Mesodermal cell (in vitro differentiated cells): ENCODE data around the gene ST6GALNAC3.
"Not testable (repeated sequence)": the region's sequence is repeated elsewhere in the genome, so short reads cannot be mapped to it uniquely, and the experiment has no call there.

Experiments used
- H3K27ac ChIP-seq: 2 replicates; pipeline ENCODE4 v1.7.0; 2013; ENCODE audit warnings: mild to moderate bottlenecking, low read depth, low read length, moderate library complexity; ENCODE audit not compliant: severe bottlenecking
- H3K36me3 ChIP-seq: 2 replicates; pipeline ENCODE4 v1.7.1; 2013; ENCODE audit warnings: mild to moderate bottlenecking, low read length, moderate library complexity; ENCODE audit not compliant: control insufficient read depth, insufficient read depth
- H3K4me1 ChIP-seq: one replicate; pipeline ENCODE4 v1.7.1; 2013; ENCODE audit warnings: mild to moderate bottlenecking, low read length; ENCODE audit not compliant: insufficient read depth, control insufficient read depth, poor library complexity, severe bottlenecking
- H3K4me3 ChIP-seq: 2 replicates; pipeline ENCODE4 v1.7.0; 2013; ENCODE audit warnings: low read length, control low read depth, mild to moderate bottlenecking; ENCODE audit not compliant: insufficient read depth, poor library complexity, severe bottlenecking; ENCODE audit errors: extremely low read depth
- H3K9me3 ChIP-seq: 2 replicates; pipeline ENCODE4 v1.7.1; 2013; ENCODE audit warnings: mild to moderate bottlenecking, low read length, moderate library complexity; ENCODE audit not compliant: control insufficient read depth
- WGBS, 2 experiments: methylation state at CpG; one replicate each; pipeline ENCODE4 v1.1.5; 2013; ENCODE audit warnings: missing lambda C conversion rate in 2 of 2; ENCODE audit not compliant: insufficient coverage in 2 of 2; 5-methylcytosine and 5-hydroxymethylcytosine counted together

The ST6GALNAC3 gene

DNA sequence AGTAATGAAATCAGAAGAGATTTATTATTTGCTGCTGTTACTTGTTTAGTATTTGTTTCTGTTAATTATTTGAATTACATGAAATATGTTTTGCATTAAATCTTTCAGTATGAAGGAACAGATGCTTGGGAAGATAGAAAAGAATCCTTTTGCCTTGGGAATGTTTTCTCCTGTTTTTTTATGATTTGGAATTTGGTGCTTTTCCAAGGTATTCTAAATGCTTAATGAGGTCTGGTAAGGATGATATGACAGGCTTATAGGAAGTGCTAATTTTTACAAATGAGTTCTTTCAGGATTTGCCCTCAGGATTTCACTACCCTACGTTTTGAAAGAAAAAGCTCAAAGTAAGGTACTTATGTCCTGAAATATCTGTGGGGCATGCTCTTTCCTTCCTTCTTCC lies 25.6 kb upstream of the ST6GALNAC3 start:
- Histone ChIP-seq H3K4me3 (no peak overlapping the region), H3K27ac (no peak overlapping the region), H3K36me3 (no peaks in the 10 kb centered on the region), H3K4me1 (peaks cover 5% of the 10 kb centered on the region), H3K9me3 (no peaks in the 10 kb centered on the region)
- no CpG with 5 or more reads among the region's 1 CpG for WGBS, 2 experiments

DNA sequence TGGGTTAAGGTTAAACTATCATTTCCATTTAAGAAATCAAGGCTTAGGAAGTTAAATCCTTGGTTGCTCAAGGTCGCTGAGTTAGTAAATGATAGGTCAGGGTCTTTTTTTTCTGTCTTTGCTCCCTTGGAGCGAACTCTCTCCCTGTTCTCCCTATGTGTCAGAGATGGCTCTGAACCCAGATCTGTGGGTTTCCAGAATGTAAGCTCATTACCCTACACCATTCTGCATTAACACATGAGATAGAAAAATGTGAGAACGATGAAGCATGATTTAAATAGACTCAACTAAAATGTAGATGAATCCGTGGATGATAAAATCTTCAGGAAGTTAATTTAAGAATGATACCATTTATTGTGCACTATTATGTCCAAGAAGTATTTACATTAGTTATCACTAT lies 25.0 kb upstream of the ST6GALNAC3 start:
- no peak overlapping the region for H3K27ac ChIP-seq
- WGBS, 2 experiments, result no CpG with 5 or more reads among the region's 4 CpGs
- no peaks in the 10 kb centered on the region for H3K36me3 ChIP-seq
- H3K4me1 ChIP-seq, result peaks cover 5% of the 10 kb centered on the region
- H3K9me3 ChIP-seq, result no peaks in the 10 kb centered on the region
- H3K4me3 ChIP-seq, result no peak overlapping the region

DNA sequence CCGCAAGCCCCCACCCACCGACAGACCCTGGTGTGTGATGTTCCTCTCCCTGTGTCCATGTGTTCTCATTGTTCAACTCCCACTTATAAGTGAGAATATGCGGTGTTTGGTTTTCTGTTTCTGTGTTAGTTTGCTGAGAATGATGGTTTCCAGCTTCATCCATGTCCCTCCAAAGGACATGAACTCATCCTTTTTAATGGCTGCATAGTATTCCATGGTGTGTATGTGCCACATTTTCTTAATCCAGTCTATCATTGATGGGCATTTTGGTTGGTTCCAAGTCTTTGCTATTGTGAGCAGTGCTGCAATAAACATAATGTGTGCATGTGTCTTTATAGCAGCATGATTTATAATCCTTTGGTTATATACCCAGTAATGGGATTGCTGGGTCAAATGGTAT lies 24.5 kb upstream of the ST6GALNAC3 start:
- not testable (repeated sequence) for H3K9me3 ChIP-seq
- WGBS, 2 experiments, result no CpG with 5 or more reads among the region's 3 CpGs

DNA sequence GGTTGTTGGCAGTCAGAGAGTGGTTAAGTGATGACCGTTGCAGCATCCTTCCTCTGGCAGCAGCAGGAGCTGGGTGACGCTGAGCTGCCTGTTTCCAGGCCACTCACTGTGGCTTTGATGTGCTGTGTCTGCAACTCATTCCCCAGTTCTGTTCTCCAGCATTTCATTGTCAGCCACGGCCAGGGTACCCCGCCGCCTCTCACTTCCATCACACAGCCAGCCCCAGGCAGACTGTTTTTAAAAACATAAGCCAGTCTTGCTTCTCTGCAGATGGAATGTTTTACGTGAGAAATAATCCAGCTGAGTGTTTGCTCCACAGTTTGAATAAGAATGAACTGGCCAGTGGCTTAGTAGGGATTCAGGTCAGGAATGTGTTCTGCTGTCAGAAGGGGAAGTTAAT lies 21.5 kb upstream of the ST6GALNAC3 start:
- peaks cover 5% of the 10 kb centered on the region for H3K4me1 ChIP-seq
- H3K9me3 ChIP-seq, result no peaks in the 10 kb centered on the region
- H3K36me3 ChIP-seq, result no peaks in the 10 kb centered on the region
- peak overlapping the region; percentile 73 for H3K27ac ChIP-seq
- no peak overlapping the region for H3K4me3 ChIP-seq
- 8 to 9% methylated on average over 3 to 6 of the region's 6 CpGs for WGBS, 2 experiments

More for the DNA sequence above, 24.5 kb upstream of the ST6GALNAC3 start:
- not testable (repeated sequence) for H3K36me3 ChIP-seq, H3K4me3 ChIP-seq, H3K27ac ChIP-seq, H3K4me1 ChIP-seq

DNA sequence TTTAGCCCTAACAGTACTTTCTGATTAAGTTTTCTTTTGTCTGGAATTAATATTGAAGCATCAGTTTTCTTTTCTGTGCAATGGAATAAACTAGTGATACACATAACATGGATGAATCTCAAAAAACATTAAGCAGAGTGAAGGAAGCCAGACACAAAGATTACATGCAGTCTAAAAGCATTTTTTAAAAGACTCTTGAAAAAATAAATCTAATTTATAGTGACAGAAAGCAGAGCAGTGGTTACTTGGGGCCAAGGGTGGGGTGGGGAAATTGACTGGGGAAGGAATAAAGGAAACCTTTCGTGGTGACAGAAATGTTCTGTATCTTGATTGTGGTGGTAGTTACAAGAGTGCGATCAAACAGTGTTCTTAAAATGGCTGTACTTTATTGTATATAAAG lies 20.2 kb upstream of the ST6GALNAC3 start:
- H3K36me3 ChIP-seq, result no peaks in the 10 kb centered on the region

DNA sequence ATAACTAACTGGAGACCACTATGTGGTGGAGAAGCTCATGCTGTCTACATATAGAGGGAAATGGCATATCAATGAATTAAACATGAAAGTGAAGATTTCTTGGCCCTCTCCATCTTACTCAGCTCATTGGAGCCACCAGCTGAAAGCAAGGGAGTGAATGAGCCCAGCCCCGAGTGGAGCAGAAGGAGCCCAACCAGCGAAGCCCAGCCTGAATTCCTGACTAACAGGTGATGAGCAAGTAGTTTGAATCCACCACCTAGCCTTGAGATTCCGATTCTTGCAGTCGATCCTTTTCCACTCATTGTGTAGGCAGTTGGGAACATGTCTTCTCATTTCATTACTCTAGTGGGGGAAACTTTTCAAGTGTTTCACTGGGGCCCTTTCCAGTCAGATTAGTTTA lies 18.6 kb upstream of the ST6GALNAC3 start:
- Histone ChIP-seq H3K27ac (no peak overlapping the region), H3K9me3 (no peaks in the 10 kb centered on the region), H3K4me1 (peaks cover 5% of the 10 kb centered on the region), H3K36me3 (no peaks in the 10 kb centered on the region), H3K4me3 (no peak overlapping the region)
- 69 to 77% methylated on average over 2 to 3 of the region's 4 CpGs for WGBS, 2 experiments

More for the DNA sequence above, 20.2 kb upstream of the ST6GALNAC3 start:
- 90 to 100% methylated on average over 2 of the region's 2 CpGs for WGBS, 2 experiments
- H3K4me1 ChIP-seq, result peaks cover 5% of the 10 kb centered on the region
- H3K4me3 ChIP-seq, result no peak overlapping the region
- no peaks in the 10 kb centered on the region for H3K9me3 ChIP-seq
- no peak overlapping the region for H3K27ac ChIP-seq

DNA sequence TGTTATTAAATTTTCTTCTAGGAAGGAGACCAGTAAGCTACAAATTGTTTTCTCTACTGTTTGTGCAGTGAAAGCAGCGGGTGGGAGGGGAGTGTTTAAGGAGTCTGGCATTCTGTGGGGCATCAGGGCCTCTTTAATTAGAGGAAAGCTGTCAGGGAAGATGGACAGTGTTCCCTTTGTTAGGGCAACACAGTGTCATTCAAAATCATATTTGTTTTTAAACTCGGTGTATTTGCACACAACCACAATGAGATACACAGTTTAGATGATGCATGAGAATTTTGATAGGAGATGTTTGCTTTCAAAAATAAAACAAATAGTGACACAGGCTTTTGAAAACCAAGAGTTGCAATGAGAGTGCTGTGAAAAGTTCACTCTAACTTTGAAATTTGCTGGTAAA lies 15.1 kb upstream of the ST6GALNAC3 start:
- Histone ChIP-seq H3K27ac (peak overlapping the region; percentile 19), H3K4me3 (no peak overlapping the region), H3K4me1 (no peaks in the 10 kb centered on the region), H3K9me3 (no peaks in the 10 kb centered on the region), H3K36me3 (no peaks in the 10 kb centered on the region)
- WGBS, 2 experiments, result 83 to 88% methylated on average over 1 of the region's 2 CpGs

DNA sequence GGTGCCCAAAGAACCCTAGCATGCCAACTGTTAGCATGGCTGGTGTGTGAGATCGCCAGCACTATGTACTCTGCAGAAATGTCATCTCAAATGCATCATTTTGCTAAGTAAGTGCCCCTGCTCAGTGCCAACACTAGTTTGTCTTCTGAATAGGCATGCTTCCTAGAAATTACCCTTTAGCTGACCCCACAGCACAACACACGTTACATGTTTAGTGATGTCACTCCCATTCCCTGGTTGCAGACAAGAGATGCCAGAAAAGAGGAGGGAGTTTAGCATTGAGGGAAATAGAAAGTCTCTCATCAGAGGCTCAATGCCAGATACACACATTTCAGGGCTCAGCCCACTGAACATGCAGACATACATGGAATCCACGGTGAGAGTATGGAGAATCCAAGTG lies 9.3 kb upstream of the ST6GALNAC3 start:
- H3K27ac ChIP-seq, result no peak overlapping the region
- peaks cover 25% of the 10 kb centered on the region for H3K4me1 ChIP-seq
- H3K9me3 ChIP-seq, result no peaks in the 10 kb centered on the region
- no peak overlapping the region for H3K4me3 ChIP-seq
- H3K36me3 ChIP-seq, result no peaks in the 10 kb centered on the region
- 90 to 91% methylated on average over 2 of the region's 3 CpGs for WGBS, 2 experiments

DNA sequence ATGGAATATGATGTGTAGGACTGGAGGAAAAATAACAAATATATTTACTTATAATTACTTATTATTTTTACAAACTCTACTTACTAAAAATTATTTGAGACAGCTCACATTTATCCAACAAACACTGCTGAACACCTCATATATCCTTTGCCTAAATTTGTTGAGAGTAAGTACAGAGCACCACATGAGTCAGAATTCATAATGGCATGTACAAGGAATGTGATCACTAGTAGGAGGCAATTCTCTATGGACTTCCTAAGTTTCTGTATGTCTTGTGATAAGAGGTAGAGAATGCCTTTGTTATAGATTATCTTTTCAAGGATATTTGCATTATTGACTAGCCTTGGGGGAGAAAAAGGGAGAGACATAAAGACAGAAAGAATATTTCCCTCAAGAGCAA lies 8.2 kb upstream of the ST6GALNAC3 start:
- Histone ChIP-seq H3K27ac (peak overlapping the region; percentile 37), H3K9me3 (no peaks in the 10 kb centered on the region), H3K36me3 (no peaks in the 10 kb centered on the region), H3K4me3 (no peak overlapping the region), H3K4me1 (peaks cover 25% of the 10 kb centered on the region)

DNA sequence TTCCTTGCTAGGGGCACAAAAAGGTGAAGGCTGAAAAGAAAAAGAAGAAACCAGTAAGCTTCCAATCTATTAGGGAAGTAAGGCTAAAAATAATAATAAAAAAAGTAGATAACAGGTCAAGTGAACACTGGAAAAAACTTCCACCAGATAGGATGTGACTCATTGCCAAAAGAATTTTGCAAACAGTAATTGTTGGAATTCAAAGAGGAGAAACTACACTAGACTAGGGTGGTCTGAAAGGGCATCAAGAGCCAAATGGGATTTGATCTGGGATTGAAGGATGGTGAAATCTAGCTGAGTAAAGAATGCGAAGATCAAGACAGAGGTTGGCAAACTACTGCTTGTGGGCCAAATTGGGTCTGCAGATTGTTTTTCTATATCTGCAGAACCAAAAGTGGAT lies 6.0 kb upstream of the ST6GALNAC3 start:
- H3K36me3 ChIP-seq, result no peaks in the 10 kb centered on the region
- WGBS, 2 experiments, result 100% methylated on average over 1 of the region's 1 CpG; no CpG with 5 or more reads in 1 of the 2 experiments
- no peak overlapping the region for H3K4me3 ChIP-seq
- H3K9me3 ChIP-seq, result no peaks in the 10 kb centered on the region
- peak overlapping the region; percentile 43 for H3K27ac ChIP-seq
- H3K4me1 ChIP-seq, result peaks cover 32% of the 10 kb centered on the region

DNA sequence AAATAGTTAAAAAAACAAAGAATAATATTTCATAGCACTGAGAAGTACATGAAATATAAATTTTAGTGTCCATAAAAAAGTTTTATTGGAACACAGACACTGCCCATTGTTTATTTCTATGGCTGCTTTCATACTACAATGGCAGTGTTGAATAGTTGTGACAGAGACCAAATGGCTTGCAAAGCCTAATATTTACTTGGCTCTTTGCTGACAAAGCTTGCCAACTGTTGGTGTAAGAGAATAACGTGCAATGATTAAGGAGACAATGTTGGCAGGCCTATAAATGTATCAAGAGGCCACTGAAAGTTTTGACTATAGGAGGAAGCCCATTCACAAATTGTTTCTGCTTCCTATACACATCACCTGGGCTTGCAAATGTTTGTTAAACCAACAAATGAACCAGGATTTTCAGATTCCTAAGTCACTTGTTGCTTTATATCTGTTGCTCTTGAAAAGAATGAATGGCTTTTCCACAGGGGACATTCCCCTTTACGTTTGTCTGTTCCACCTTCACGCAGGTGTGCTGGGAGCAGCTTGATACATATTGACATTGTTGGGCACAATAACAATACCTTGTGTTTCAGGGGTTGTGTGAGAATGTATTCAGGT lies 5.5 kb upstream of the ST6GALNAC3 start:
- Histone ChIP-seq H3K4me3 (no peak overlapping the region), H3K27ac (peak overlapping the region; percentile 43), H3K36me3 (no peaks in the 10 kb centered on the region), H3K4me1 (peaks cover 37% of the 10 kb centered on the region), H3K9me3 (no peaks in the 10 kb centered on the region)
- 80 to 100% methylated on average over 1 of the region's 3 CpGs for WGBS, 2 experiments
